Thyroid gland (tissue), 4 donors: Measurements from ENCODE around the gene TFAP2E. TPM values are rescaled to one million over a fixed set of nuclear protein-coding genes. Genes with fewer than 3 reads are reported as not detected.

Experiments used
- DNase-seq, 2 donors: peaks; one replicate each; pipeline ENCODE4 v3.0.0-alpha.2; 2019
- H3K27ac ChIP-seq, 3 donors: fragments of 200-600 bp; sonication (generic); 1 replicate in 2 of 3; 2 replicates in 1 of 3; pipeline ENCODE4 v1.5.1; 2016 to 2019; ENCODE audit warnings: mild to moderate bottlenecking in 1 of 3, moderate library complexity in 1 of 3
- H3K27me3 ChIP-seq: fragments of 200-600 bp; sonication (generic); one replicate; pipeline ENCODE4 v1.5.1; 2019
- H3K36me3 ChIP-seq, 2 donors: fragments of 200-600 bp; sonication (generic); one replicate each; pipeline ENCODE4 v1.5.1; 2016 to 2019
- H3K4me1 ChIP-seq, 2 donors: fragments of 200-600 bp; sonication (generic); one replicate each; pipeline ENCODE4 v1.5.1; 2017 to 2019
- H3K4me3 ChIP-seq, 3 donors: fragments of 200-600 bp; sonication (generic); replicated peaks in 1 of 3; 1 replicate in 2 of 3; 2 replicates in 1 of 3; pipeline ENCODE4 v1.5.1; 2016; ENCODE audit warnings: mild to moderate bottlenecking in 1 of 3
- H3K9me3 ChIP-seq: fragments of 200-600 bp; sonication (generic); one replicate; pipeline ENCODE4 v1.5.1; 2017
- POLR2A ChIP-seq, 2 donors: fragments of 450-650 bp; IDR thresholded peaks; one replicate each; pipeline ENCODE4 v1.6.1; 2017; ENCODE audit warnings: antibody characterized with exemption in 2 of 2, mild to moderate bottlenecking in 2 of 2, moderate library complexity in 1 of 2
- WGBS, 2 donors: methylation state at CpG; one replicate each; pipeline ENCODE4 v1.1.5; 2017; 5-methylcytosine and 5-hydroxymethylcytosine counted together
- intact Hi-C: fragments of 100-400 bp; cut with DNase I; formaldehyde crosslinking; loops from one replicate; pipeline ENCODE4 v1.15.1; 2023
- total RNA-seq, 4 donors: library from RNA; depleted of rRNA; stranded (reverse); fragments of >200 nt; gene quantifications; one replicate each; pipeline ENCODE4 v1.2.3, GENCODE V29; 2016
- TF ChIP-seq, protein P1 (sequence below), 6 experiments: fragments of 200-600 bp in 3 of 6; fragments of 450-650 bp in 3 of 6; sonication (generic) in 3 of 6; IDR thresholded peaks; one replicate each; pipeline ENCODE4 v1.5.1; 2016 to 2019; ENCODE audit warnings: antibody characterized with exemption in 6 of 6, mild to moderate bottlenecking in 2 of 6, inconsistent platforms in 1 of 6, moderate library complexity in 1 of 6

Gene TFAP2E
- total RNA-seq, 4 donors from 2014 or later, result 0.81 TPM; not detected in 3

DNA sequence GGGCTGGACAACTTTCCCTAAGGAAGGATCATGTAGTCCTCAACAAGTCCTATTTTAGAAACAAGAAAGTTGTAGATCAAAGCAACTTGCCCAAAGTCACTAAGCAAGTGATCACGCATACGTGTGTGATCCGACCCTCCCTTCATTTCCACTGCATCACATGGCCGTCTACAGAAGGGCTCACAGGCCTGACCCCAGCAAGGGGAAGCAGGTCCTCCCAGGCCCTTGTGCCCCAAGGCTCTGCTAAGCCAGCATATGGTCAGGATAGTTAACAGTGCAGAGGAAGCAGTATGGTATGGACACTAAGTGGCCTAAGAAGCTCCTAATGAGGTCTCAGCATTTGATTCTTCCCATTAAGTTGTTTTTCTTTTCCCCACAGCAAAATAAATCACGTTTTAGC lies 24.8 kb downstream of the TFAP2E start:
- no peaks in the 10 kb centered on the region for H3K4me1 ChIP-seq
- TF ChIP-seq, protein P1, sequence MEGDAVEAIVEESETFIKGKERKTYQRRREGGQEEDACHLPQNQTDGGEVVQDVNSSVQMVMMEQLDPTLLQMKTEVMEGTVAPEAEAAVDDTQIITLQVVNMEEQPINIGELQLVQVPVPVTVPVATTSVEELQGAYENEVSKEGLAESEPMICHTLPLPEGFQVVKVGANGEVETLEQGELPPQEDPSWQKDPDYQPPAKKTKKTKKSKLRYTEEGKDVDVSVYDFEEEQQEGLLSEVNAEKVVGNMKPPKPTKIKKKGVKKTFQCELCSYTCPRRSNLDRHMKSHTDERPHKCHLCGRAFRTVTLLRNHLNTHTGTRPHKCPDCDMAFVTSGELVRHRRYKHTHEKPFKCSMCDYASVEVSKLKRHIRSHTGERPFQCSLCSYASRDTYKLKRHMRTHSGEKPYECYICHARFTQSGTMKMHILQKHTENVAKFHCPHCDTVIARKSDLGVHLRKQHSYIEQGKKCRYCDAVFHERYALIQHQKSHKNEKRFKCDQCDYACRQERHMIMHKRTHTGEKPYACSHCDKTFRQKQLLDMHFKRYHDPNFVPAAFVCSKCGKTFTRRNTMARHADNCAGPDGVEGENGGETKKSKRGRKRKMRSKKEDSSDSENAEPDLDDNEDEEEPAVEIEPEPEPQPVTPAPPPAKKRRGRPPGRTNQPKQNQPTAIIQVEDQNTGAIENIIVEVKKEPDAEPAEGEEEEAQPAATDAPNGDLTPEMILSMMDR (IDR thresholded peaks at IDR 0.05), result no peak
- no peak for TF ChIP-seq POLR2A (IDR thresholded peaks at IDR 0.05)
- no peak overlapping the region for H3K4me3 ChIP-seq
- WGBS, 2 donors, result 77 to 80% methylated on average over 5 of the region's 5 CpGs
- no peaks in the 10 kb centered on the region for H3K9me3 ChIP-seq
- H3K27ac ChIP-seq, result no peak overlapping the region
- intact Hi-C loops, result no loop called here
- DNase-seq, result no peak
- peaks cover 7 to 14% of the 10 kb centered on the region in 2 donors for H3K36me3 ChIP-seq
- no peaks in the 10 kb centered on the region for H3K27me3 ChIP-seq

DNA sequence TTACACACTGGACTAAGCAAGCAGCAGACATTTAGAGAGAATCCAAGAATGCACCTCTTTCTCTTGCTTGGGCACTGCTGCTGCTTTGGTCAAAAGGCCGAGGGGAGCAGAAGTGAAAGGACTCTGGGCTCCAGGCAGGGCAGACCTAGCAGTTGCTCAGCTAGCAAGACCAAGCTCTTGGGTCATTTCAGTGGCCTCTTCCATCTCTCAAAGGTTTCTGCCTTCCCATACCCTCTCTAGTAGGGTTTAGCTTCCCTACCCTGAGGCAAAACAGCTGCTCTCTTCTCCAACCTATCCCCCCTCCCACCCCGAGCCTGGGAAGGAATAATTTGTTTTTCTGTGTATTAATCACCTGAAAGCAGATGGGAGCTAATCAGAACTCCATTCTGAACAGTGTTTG lies 25.8 kb downstream of the TFAP2E start:
- no peak overlapping the region for H3K4me3 ChIP-seq
- no peak for DNase-seq
- intact Hi-C loops, result no loop called here
- H3K9me3 ChIP-seq, result no peaks in the 10 kb centered on the region
- WGBS, 2 donors, result 75 to 85% methylated on average over 2 of the region's 2 CpGs
- no peaks in the 10 kb centered on the region for H3K27me3 ChIP-seq
- no peaks in the 10 kb centered on the region for H3K4me1 ChIP-seq
- no peak overlapping the region for H3K27ac ChIP-seq
- TF ChIP-seq, protein P1 (IDR thresholded peaks at IDR 0.05), result no peak
- no peak for TF ChIP-seq POLR2A (IDR thresholded peaks at IDR 0.05)
- peaks cover 17 to 22% of the 10 kb centered on the region in 2 donors for H3K36me3 ChIP-seq

- DNase-seq, result no peak
- no peak for TF ChIP-seq POLR2A (IDR thresholded peaks at IDR 0.05)
- TF ChIP-seq, protein P1 (IDR thresholded peaks at IDR 0.05), result no peak
- Histone ChIP-seq H3K4me1 (no peaks in the 10 kb centered on the region), H3K9me3 (no peaks in the 10 kb centered on the region), H3K4me3 (no peak overlapping the region), H3K27ac (no peak overlapping the region), H3K27me3 (no peaks in the 10 kb centered on the region), H3K36me3 (peaks cover 19 to 22% of the 10 kb centered on the region in 2 donors)
- intact Hi-C loops, result no loop called here
- WGBS, 2 donors, result 85 to 86% methylated on average over 3 of the region's 3 CpGs
Observed at GRCh38 chr1:35599411-35599810, 26.3 kb downstream of the TFAP2E start.

- Histone ChIP-seq H3K9me3 (no peaks in the 10 kb centered on the region), H3K27ac (no peak overlapping the region), H3K36me3 (peaks cover 22 to 29% of the 10 kb centered on the region in 2 donors), H3K4me3 (no peak overlapping the region), H3K27me3 (no peaks in the 10 kb centered on the region), H3K4me1 (no peaks in the 10 kb centered on the region)
- DNase-seq, result no peak
- 91 to 94% methylated on average over 3 of the region's 3 CpGs for WGBS, 2 donors
- intact Hi-C loops, result no loop called here
- TF ChIP-seq POLR2A (IDR thresholded peaks at IDR 0.05), result no peak
- TF ChIP-seq, protein P1 (IDR thresholded peaks at IDR 0.05), result no peak
Observed at GRCh38 chr1:35600593-35600992, 27.5 kb downstream of the TFAP2E start.

- no peaks in the 10 kb centered on the region for H3K27me3 ChIP-seq
- H3K27ac ChIP-seq, result no peak overlapping the region
- TF ChIP-seq, protein P1 (IDR thresholded peaks at IDR 0.05), result no peak
- TF ChIP-seq POLR2A (IDR thresholded peaks at IDR 0.05), result no peak
- H3K4me1 ChIP-seq, result no peaks in the 10 kb centered on the region
- no peak for DNase-seq
- H3K4me3 ChIP-seq, result no peak overlapping the region
- 82 to 85% methylated on average over 3 of the region's 3 CpGs for WGBS, 2 donors
- no peaks in the 10 kb centered on the region for H3K9me3 ChIP-seq
- intact Hi-C loops, result no loop called here
- peaks cover 30 to 35% of the 10 kb centered on the region in 2 donors for H3K36me3 ChIP-seq
Observed at GRCh38 chr1:35603468-35603867, 30.4 kb downstream of the TFAP2E start.
